Measurements from ENCODE around the gene DET1.

Gene DET1

DNA sequence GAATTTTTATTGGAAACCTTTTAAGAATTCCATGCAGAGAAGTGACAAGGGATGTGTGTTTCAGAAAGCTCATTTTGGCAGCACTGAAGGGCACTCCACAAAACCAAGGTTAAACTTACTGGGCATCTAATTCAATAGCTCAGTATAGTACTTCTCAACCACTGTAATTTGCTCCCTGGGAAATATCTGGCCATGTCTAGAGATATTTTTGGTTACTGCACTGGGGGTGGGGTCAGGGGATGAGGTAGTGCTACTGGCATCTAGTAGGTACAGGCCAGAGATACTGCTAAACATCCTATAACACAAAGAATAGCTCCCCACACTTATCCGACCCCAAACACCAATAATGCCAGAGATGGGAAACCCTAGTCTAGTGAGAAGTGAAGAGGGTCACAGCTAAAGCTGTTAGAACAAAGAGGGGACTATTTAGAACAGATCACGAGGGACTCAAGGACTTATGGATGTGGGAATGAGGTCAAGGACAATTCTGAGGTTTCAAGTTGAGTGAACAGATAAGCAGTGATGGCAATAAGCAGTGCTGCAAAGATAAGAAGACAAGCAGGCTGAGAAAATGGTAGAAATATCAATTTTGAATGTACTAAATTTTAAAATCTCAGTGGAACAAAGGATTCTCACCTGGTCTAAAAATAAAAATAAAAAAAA is 82.5 kb downstream of the DET1 start:
- DNase-seq = no peak
